SKM-1 treated with dmso at 0.1 percent for 144 hours (cell line): Measurements from ENCODE around the gene KCNMA1.
"Not testable (repeated sequence)": the region's sequence is repeated elsewhere in the genome, so short reads cannot be mapped to it uniquely, and the experiment has no call there.

Source experiments
- DNase-seq: peaks from one replicate; lab custom pipeline; 2025; ENCODE audit not compliant: unreplicated experiment; lab: John Stamatoyannopoulos, UW

The KCNMA1 gene

DNA sequence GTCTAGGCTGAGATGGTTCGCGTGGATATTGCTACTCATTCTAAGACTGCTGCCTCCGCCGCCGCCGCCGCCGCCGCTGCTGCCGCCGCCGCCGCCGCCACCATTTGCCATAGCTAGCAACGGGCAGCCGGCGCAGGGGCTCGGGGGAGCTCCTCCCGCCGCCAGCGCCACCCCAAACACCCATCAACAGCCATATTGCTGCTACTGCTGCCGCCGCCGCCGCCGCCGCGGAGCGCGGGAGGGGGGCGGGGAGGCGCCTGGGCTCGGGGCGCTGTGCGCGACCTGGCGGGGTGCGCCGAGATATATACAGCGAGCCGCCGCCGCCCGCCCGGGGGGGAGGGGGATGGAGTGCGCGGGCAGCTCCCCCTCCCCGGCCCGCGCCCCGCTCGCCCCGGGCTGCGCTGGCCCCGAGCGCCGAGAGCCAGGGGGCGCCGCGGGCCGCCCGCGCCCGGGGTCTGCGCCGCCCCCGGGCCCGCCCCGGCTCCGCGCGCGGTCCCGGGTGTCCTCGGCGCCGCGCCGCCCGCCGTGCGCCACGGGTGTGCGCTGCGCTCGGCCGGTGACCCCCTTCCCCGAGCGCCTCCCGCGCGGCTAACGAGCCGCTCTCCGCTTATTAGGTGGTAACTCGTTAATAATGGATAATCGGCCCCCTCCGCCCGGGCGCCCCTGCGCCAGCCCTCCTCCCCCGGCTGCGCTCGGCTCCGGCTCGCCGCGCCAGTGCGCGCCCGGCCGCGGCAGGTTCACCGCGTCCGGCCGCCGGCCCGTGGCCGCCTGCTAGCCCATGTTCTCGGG lies at the start of gene KCNMA1:
KCNMA1 (minus strand) TSS at position 277 of the 789 bp plus-strand sequence.
- DNase-seq: no peak

GRCh38 chr10:77686650-77687417 lies 49.2 kb upstream of the KCNMA1 start:
- no peak for DNase-seq

DNA sequence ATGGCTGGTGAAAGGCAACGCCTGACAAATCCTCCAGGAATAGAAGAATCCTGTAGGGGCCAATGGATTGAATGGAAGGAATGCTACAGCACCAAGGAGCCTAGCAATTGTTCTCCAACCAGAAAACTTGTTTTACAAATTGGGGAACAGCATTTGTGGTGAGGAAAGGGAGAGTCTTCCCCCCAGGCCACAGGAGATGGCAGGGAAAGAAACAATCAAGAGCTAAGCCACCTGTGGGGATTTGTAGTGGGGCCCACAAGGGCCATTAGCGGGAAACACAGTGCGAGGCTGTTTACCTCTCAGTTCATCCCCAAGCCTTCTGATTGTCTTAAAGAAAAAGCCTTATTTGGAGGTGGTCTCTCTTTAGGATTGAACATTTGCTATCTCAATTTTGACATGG lies 48.5 kb upstream of the KCNMA1 start:
- no peak for DNase-seq

DNA sequence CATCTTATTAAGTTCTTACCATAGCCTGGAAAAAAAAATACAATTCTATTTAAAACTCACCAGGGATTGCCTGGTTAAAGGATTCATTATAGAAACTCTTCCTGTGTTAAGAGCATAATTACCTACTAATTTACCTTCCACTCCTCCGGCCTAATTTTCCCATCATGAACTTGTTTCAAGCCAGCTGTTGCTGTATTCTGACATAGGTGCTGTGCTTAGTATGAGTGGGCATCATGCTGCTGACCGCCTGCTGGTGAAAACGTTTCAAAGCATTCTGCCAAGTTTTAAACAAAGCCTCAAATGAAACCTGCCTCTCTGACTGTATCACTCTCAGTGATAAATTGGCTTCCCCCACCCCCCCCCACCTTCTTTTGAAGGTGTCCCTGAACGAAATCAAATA lies 47.8 kb upstream of the KCNMA1 start:
- no peak for DNase-seq

DNA sequence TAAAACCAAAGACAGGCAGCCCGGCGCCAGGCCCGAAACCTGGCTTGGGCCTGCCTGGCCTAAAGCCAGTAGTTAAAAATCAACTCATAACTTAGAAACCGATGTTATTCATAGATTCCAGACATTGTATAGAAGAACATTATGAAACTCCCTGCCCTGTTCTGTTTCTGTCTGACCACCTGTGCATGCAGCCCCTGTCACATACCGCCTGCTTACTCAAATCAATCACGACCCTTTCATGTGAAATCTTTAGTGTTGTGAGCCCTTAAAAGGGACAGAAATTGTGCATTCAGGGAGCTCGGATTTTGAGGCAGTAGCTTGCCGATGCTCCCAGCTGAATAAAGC lies 45.5 kb upstream of the KCNMA1 start:
- not testable (repeated sequence) for DNase-seq

- no peak for DNase-seq
Observed at GRCh38 chr10:77682393-77683087, 44.9 kb upstream of the KCNMA1 start.

GRCh38 chr10:77681839-77682238 lies 44.2 kb upstream of the KCNMA1 start:
- no peak for DNase-seq

- no peak for DNase-seq
Observed at GRCh38 chr10:77680811-77681210, 43.2 kb upstream of the KCNMA1 start.

- DNase-seq: no peak
Observed at GRCh38 chr10:77680065-77680464, 42.5 kb upstream of the KCNMA1 start.

DNA sequence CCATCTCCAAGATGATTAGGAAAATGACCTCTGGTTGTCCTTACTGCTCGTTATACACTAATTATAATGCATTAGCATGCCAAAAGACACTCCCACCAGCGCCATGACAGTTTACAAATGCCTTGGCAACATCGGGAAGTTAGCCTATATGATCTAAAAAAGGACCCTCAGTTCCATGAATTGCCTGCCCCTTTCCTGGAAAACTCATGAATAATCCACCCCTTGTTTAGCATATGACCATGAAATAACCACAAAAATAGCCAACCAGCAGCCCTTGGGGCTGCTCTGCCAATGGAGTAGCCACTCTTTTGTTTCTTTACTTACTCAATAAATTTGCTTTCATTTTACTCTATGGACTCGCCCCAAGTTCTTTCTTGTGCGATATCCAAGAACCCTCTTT lies 41.6 kb upstream of the KCNMA1 start:
- DNase-seq: no peak

DNA sequence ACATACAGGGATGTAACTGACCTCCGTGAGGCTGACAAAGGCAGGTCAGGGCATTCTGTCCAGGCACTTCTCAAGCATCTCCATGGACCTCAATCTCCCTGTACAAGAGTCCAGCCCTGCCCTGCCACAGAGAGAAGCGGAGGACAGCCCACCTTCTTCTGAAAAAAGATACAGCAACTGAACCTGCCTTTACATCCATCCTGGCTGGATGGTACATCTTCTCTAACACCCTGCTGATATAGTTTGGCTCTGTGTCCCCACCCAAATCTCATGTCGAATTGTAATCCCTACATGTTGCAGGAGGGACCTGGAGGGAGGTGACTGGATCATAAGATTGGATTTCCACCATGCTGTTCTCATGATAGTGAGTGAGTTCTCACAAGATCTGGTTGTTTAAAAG lies 40.5 kb upstream of the KCNMA1 start:
- DNase-seq: no peak

- peak; percentile 30 for DNase-seq
Observed at GRCh38 chr10:77675347-77675746, 37.7 kb upstream of the KCNMA1 start.

DNA sequence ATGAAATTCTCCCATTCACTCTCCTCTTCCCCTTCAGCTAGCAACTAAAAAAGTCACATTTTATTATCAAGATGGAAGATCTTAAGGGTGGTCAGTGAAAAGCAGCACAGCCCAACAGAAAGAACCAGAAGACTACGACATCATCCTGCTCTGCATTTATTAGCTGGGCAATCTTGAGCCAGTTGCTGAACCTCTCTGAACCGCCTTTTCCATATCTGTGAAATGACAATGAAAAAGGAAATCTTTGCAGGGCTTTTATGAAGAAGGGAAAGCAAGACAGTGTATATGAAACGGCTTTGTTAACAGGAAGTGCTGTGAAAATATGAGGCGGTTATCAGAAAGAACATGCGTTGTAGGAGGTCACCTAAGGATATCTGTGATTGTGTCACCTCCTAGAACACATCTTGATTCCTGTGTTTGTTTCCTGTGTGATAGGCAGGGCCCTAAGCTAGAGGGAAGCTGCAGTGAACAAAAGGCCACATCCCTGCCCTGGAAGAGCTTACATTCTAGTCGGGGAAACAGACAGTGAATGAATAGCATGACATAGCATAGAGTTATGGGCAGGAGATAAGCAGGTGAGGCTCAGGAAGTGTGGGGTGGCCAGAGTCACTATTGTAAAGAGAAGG lies 36.0 kb upstream of the KCNMA1 start:
- DNase-seq: no peak

DNA sequence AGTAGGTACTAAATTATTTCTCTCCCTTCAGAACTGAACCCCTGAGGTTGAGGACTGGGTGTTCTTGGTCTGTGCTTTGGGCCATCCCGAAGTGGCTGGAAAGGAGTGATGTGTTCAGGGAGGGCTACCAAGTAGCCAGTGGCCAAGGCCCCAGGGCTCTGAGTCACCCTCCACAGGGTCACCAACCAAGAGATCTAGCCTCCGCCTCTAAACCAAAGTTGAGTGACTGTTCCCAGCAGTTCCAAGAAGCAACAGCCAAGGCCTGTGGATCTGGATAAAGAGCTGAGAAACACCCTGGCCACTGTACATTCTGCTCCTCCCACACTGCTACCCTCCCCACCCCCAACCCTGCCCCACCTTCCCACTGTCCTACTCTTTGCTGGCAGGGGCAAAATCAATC lies 35.5 kb upstream of the KCNMA1 start:
- no peak for DNase-seq

DNA sequence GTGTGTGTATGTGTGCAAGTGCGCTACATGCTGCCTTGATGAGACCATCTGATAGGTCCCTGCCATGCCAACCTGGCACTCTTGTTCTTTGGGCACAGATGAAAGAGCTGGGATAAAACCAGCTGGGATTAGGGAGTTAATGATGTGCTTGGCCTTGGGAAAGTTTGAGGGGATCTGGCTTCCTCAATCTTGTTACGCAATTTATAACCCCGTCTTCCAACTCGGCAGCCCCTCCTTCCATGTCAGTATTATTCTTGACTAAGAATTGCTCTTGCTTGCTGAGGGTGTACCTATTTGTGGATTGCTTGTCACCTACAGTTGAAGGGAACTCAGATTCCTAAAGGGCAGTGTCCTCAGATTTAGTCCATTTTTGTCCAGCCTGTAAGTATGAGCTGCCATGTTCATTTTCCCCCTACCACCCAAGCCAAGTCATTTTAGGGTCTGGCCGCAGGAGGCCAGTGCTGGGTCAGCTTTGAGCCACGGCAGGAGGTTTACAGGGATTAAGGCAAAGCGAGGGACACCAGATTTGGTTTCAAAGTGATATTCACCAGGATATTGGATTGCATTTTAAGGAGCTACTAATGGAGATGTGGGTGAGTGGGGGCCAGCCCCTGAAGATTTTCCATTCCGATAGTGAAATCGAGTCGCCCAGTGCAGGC lies 34.1 kb upstream of the KCNMA1 start:
- DNase-seq: no peak

DNA sequence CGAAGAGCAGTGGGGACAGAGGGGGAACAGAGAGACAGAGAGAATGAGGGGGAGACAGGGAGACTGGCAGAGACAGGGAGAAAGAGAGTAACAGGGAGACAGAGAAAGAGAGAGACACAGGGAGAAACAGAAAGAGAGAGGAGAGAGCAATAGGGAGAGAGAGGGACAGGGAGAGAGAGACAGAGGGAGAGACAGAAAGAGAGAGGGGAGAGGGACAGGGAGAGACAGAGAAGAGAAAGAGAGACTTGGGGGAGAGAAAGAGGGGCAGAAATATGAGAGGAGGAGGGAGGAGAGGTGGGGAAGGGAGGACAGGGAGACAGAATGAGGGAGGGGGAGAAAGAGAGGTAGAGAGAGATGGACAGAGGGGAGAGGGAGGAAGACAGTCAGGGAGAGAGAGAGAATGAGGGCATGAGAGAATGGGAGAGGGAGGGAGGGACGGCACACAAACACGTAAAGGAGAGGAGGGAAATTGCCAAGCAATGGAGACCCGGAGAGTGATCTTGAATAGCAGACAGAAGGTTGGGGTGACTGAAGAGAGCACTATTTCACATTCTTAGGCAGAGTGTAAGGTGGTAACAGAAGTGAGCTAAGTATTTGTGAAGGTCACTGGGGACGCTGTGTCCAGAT lies 33.3 kb upstream of the KCNMA1 start:
- DNase-seq: no peak

DNA sequence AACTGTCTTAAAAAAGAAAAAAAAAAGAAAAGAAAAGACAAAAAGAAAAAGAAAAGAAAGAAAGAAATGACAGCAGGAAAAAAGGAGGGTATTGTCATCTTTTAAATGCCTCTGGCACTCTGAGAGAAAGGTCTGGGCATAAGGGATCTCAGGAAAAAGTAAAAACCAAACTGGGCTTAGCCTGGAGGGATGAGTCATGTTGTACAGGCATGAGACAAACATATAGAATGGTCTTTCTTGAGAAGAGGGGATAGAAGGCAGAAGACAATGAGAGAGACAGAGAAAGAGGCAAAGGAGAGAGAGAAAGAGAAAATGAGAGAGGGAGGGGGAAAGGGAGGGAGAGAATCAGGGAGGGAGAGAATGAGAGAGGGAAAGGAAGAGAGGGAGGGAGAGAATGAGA lies 32.3 kb upstream of the KCNMA1 start:
- DNase-seq: no peak

DNA sequence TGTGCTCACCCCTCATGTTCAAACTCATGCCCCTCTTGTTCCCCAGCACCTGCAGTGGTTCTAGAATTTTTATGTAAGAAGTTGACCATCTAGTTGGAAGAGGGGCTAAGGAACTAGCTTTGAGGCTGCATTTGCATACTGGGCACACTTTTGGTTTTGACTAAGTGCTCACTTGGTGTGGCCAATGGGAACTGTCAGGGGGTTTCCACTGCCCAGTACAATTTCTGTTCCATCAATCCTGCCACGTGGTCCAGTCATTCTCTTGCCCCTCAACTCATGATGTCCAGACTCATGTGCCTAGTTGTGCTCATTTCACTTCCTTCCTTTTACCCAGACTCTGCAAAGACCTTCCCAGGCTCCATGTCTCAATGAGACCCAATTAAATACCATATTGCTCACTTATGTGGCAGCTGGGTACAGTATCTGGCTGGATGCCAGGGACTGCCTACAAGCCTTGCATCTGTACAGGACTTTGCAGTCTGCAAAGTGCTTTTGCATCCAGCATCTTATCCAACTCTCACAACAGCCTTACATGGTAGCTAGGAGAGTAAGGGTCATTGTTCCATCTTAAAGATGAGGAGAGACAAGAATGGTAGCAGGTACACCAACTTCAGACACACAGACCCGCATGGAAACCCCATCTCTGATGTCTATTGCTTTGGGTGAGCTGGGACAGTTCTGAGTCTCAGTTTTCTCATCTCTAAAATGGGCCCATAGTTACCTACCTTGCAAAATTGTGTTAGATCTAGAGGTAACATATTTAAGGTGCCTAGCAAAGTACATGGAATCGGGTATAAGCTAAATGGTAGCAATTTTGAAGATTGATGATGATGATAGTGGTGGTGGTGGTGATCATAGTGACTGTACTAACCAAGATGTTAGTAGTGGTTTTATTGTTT lies 30.1 kb upstream of the KCNMA1 start:
- DNase-seq: no peak

- DNase-seq: no peak
Observed at GRCh38 chr10:77666821-77667220, 29.2 kb upstream of the KCNMA1 start.

DNA sequence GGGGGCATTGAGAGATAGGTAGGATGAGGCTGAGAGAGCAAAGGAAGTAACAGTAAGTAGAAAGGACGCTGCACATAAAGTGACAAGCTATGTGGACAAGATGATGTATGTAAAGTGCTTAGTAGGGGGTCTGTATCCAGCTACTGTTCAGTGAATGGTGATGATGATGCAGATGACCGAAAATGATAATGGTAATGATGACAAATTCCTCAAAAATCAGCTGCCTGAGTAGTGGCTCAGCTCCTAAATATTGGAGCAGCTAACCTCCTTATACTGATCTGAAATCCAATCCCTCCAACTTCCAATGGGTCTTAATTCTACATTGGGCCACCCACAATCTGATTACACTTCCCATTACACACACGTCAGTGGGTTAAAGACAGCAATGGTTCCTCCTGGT lies 27.1 kb upstream of the KCNMA1 start:
- DNase-seq: no peak
